ENCODE results near the gene PUS1.

- TF ChIP-seq CTCF (IDR thresholded peaks at IDR 0.05): no peak
- no peak for TF ChIP-seq EZH2 (IDR thresholded peaks at IDR 0.05; ENCODE audit: borderline replicate concordance, insufficient read depth, low read depth, low read length, poor library complexity, severe bottlenecking)
These were observed 23.9 kb upstream of the PUS1 start for GRCh38 chr12:131905081-131905629.
